GM19043 (cell line): ENCODE results near the gene GALNT16.
"Not testable (repeated sequence)": the region's sequence is repeated elsewhere in the genome, so short reads cannot be mapped to it uniquely, and the experiment has no call there.

Experiments
- ATAC-seq: cut with Tn5 transposase; IDR thresholded peaks from one replicate; pipeline ENCODE4 v1.9.1; 2021; ENCODE audit warnings: low read depth; ENCODE audit not compliant: unreplicated experiment

GALNT16 gene

GRCh38 chr14:69282448-69282847 lies 22.5 kb downstream of the GALNT16 start:
- no peak for ATAC-seq

GRCh38 chr14:69284170-69284569 lies 24.2 kb downstream of the GALNT16 start:
- ATAC-seq: no peak

GRCh38 chr14:69285661-69286255 lies 25.8 kb downstream of the GALNT16 start:
- no peak for ATAC-seq

- ATAC-seq: no peak
Measured at GRCh38 chr14:69287098-69288010, 27.4 kb downstream of the GALNT16 start.

- ATAC-seq: no peak
Measured at GRCh38 chr14:69288011-69288771, 28.2 kb downstream of the GALNT16 start.

GRCh38 chr14:69288956-69289705 lies 29.2 kb downstream of the GALNT16 start:
- no peak for ATAC-seq

GRCh38 chr14:69289811-69290520 lies 30.0 kb downstream of the GALNT16 start:
- no peak for ATAC-seq

GRCh38 chr14:69290881-69291280 lies 30.9 kb downstream of the GALNT16 start:
- ATAC-seq: not testable (repeated sequence)

GRCh38 chr14:69291396-69291795 lies 31.4 kb downstream of the GALNT16 start:
- ATAC-seq: no peak

- no peak for ATAC-seq
Measured at GRCh38 chr14:69291891-69292561, 32.1 kb downstream of the GALNT16 start.

- no peak for ATAC-seq
Measured at GRCh38 chr14:69298131-69299071, 38.4 kb downstream of the GALNT16 start.

- ATAC-seq: no peak
Measured at GRCh38 chr14:69299286-69300035, 39.5 kb downstream of the GALNT16 start.

- ATAC-seq: no peak
Measured at GRCh38 chr14:69300601-69301221, 40.8 kb downstream of the GALNT16 start.

GRCh38 chr14:69303086-69303485 lies 43.1 kb downstream of the GALNT16 start:
- no peak for ATAC-seq

GRCh38 chr14:69312608-69313007 lies 52.6 kb downstream of the GALNT16 start:
- ATAC-seq: no peak

- no peak for ATAC-seq
Measured at GRCh38 chr14:69313176-69313575, 53.2 kb downstream of the GALNT16 start.

- no peak for ATAC-seq
Measured at GRCh38 chr14:69314327-69314726, 54.4 kb downstream of the GALNT16 start.
